HCT116 (cell line): ENCODE measurements around the gene RIN3. TPM values are rescaled to one million over a fixed set of nuclear protein-coding genes. Genes with fewer than 3 reads are reported as not detected.

ENCODE experiments used
- ATAC-seq: fragments of 200-7000 bp; cut with Tn5 transposase; 2 replicates; pipeline ENCODE4 v1.9.1; 2020; ENCODE audit warnings: mild to moderate bottlenecking, moderate library complexity
- BruUV-seq: library from RNA; stranded (reverse); fragments of 400-500 nt; replicated peaks from 2 replicates; lab custom pipeline; 2021; lab: Mats Ljungman, UMichigan
- CTCF ChIA-PET: fragments of 300-600 bp; sonication (Branson Sonifier 250); formaldehyde crosslinking; loops from one replicate; lab custom pipeline; 2021; ENCODE audit warnings: antibody characterized with exemption; lab: Charles Lee
- POLR2A ChIA-PET: fragments of 300-600, 350-600 bp; sonication (Branson Sonifier 250); formaldehyde crosslinking; loops from one replicate; lab custom pipeline; 2021; ENCODE audit warnings: antibody characterized with exemption; lab: Charles Lee
- RAD21 ChIA-PET, 2 experiments: fragments of 300-600 bp; sonication (Branson Sonifier 250); formaldehyde crosslinking; loops; one replicate each; lab custom pipeline; 2023; ENCODE audit warnings: low total read pairs in 2 of 2; ENCODE audit not compliant: uncharacterized antibody in 2 of 2, unreplicated experiment in 2 of 2, low non-redundant PET in 1 of 2; lab: Charles Lee
- DNase-seq: peaks from one replicate; pipeline ENCODE4 v3.0.0-alpha.2; 2010; ENCODE audit warnings: low read depth, low spot score
- H2AFZ ChIP-seq: fragments of 200-600 bp; shearing (Covaris generic), sonication (generic); 2 replicates; pipeline ENCODE4 v1.6.1; 2017; ENCODE audit warnings: low read depth, mixed run types, mixed read lengths, antibody characterized with exemption, low read length; ENCODE audit not compliant: poor library complexity, severe bottlenecking
- H3K27ac ChIP-seq: 2 replicates; pipeline ENCODE4 v1.5.1; 2012; ENCODE audit warnings: low read depth, low read length
- H3K27me3 ChIP-seq: fragments of 200-600 bp; sonication (generic); 2 replicates; pipeline ENCODE4 v1.6.1; 2016; ENCODE audit warnings: mixed run types, low read length, mixed read lengths; ENCODE audit not compliant: insufficient read depth
- H3K36me3 ChIP-seq, 2 experiments: fragments of 200-500 bp in 1 of 2; fragments of 200-600 bp in 1 of 2; sonication (Bioruptor generic) in 1 of 2; sonication (generic) in 1 of 2; 2 replicates each; pipeline versions ENCODE4 v1.5.1 to v1.6.1; 2014 to 2016; ENCODE audit warnings: low read length in 2 of 2, inconsistent platforms in 1 of 2, mixed read lengths in 1 of 2, mixed run types in 1 of 2; ENCODE audit not compliant: insufficient read depth in 2 of 2, control insufficient read depth in 1 of 2
- H3K4me1 ChIP-seq, 2 experiments: fragments of 200-600 bp in 1 of 2; sonication (generic) in 1 of 2; 2 replicates each; pipeline versions ENCODE4 v1.5.1 to v1.6.1; 2012 to 2017; ENCODE audit warnings: low read length in 2 of 2, inconsistent platforms in 1 of 2, mild to moderate bottlenecking in 1 of 2, mixed read lengths in 1 of 2, mixed run types in 1 of 2, moderate library complexity in 1 of 2; ENCODE audit not compliant: insufficient read depth in 2 of 2, control insufficient read depth in 1 of 2
- H3K4me2 ChIP-seq: fragments of 200-600 bp; sonication (generic); 2 replicates; pipeline ENCODE4 v1.6.1; 2017; ENCODE audit warnings: mixed run types, low read length, mixed read lengths
- H3K4me3 ChIP-seq, 2 experiments: fragments of 200-600 bp in 1 of 2; sonication (generic) in 1 of 2; replicated peaks in 1 of 2; 2 replicates each; pipeline ENCODE4 v1.5.1; 2011 to 2016; ENCODE audit warnings: low read length in 2 of 2, control low read depth in 1 of 2, low read depth in 1 of 2, mild to moderate bottlenecking in 1 of 2, mixed read lengths in 1 of 2, mixed run types in 1 of 2
- H3K79me2 ChIP-seq: fragments of 200-600 bp; sonication (generic); 2 replicates; pipeline ENCODE4 v1.6.1; 2017; ENCODE audit warnings: mild to moderate bottlenecking, mixed run types, low read length, moderate library complexity, mixed read lengths; ENCODE audit not compliant: insufficient read depth
- H3K9ac ChIP-seq: fragments of 200-600 bp; sonication (generic); 2 replicates; pipeline ENCODE4 v1.6.1; 2016; ENCODE audit warnings: low read length, mixed read lengths
- H3K9me2 ChIP-seq: fragments of 200-600 bp; sonication (generic), shearing (Covaris generic); 2 replicates; pipeline ENCODE4 v1.6.1; 2017; ENCODE audit warnings: mixed run types, mild to moderate bottlenecking, moderate library complexity; ENCODE audit not compliant: insufficient read depth
- H3K9me3 ChIP-seq, 2 experiments: fragments of 200-500 bp in 1 of 2; fragments of 200-600 bp in 1 of 2; sonication (Bioruptor generic) in 1 of 2; sonication (generic) in 1 of 2; 2 replicates each; pipeline ENCODE4 v1.6.1; 2014 to 2017; ENCODE audit warnings: low read length in 2 of 2, mixed read lengths in 2 of 2, inconsistent platforms in 1 of 2, low read depth in 1 of 2, mild to moderate bottlenecking in 1 of 2, mixed run types in 1 of 2, moderate library complexity in 1 of 2; ENCODE audit not compliant: control insufficient read depth in 1 of 2, insufficient read depth in 1 of 2
- H4K20me1 ChIP-seq: fragments of 200-600 bp; sonication (generic), shearing (Covaris generic); 2 replicates; pipeline ENCODE4 v1.6.1; 2017; ENCODE audit warnings: mixed run types, mild to moderate bottlenecking, moderate library complexity; ENCODE audit not compliant: insufficient read depth
- ELF1 ChIP-seq: IDR thresholded peaks from 2 replicates; pipeline ENCODE4 v1.6.1; 2012; ENCODE audit warnings: low read depth, borderline replicate concordance
- SIN3A ChIP-seq: IDR thresholded peaks from 2 replicates; pipeline ENCODE4 v1.6.1; 2012; ENCODE audit warnings: low read depth
- SRF ChIP-seq: IDR thresholded peaks from 2 replicates; pipeline ENCODE4 v1.6.1; 2012; ENCODE audit warnings: low read depth
- intact Hi-C: fragments of 100-400 bp; cut with micrococcal nuclease; formaldehyde crosslinking; loops from 2 replicates; pipeline ENCODE4 v1.10.0; 2022
- total RNA-seq: library from RNA; stranded (reverse); gene quantifications from one replicate; pipeline ENCODE4 v1.2.1, GENCODE V29; 2021; ENCODE audit not compliant: unreplicated experiment

RIN3 gene
- total RNA-seq, 1 experiment from 2014 or later: 22.2 TPM

DNA sequence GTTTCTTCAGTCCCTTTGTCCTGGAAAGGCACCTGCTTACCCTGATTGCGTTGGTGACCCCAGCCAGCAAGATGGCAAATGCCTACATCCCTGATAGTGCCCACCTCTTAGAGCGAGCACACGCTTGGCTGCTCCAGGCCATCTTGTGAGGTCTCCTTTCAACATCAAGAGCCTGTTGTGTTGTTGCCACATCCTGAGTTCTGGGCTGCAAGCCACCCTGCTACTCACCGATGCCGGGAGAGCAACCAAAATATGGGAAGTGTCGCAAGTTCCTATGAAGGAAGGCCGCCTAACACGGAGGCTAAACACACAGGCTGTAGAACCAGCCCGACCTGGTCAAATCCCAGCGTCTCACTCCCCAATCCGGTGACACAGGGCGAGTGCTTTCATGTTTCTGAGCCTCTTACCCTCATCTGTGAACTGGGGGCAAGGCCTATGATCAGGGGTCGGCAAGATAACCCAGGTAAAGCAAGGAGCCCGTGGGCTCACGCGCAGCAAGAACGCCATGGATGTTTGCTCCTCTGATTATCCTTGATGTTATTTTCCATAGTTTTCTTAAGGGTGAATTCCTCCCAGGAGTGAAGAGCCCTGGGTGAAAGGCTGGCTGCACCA, 136.5 kb downstream of the RIN3 start:
- Histone ChIP-seq H3K27me3 (no peaks in the 10 kb centered on the region), H3K9me2 (no peaks in the 10 kb centered on the region), H3K36me3 (no peaks in the 10 kb centered on the region), H3K4me2 (no peak overlapping the region), H3K9ac (no peak overlapping the region), H3K4me3 (no peak overlapping the region)
- no TSS peak for BruUV-seq
- CTCF ChIA-PET: no interaction called here
- intact Hi-C loops: no loop called here
- RAD21 ChIA-PET: no interaction called here
- TF ChIP-seq ELF1: no peak
- TF ChIP-seq SIN3A: no peak
- TF ChIP-seq, all 23 proteins: peak for 0
- Histone ChIP-seq H4K20me1 (no peaks in the 10 kb centered on the region), H2AFZ (no peak overlapping the region), H3K9me3 (peaks cover 0 to 4% of the 10 kb centered on the region in 2 experiments; a peak in 1 of 4 replicates), H3K27ac (no peak overlapping the region), H3K79me2 (no peaks in the 10 kb centered on the region), H3K4me1 (peaks cover 0 to 2% of the 10 kb centered on the region in 2 experiments; a peak in 1 of 4 replicates)
- DNase-seq: no peak
- ATAC-seq: no peak
- POLR2A ChIA-PET: no interaction called here

DNA sequence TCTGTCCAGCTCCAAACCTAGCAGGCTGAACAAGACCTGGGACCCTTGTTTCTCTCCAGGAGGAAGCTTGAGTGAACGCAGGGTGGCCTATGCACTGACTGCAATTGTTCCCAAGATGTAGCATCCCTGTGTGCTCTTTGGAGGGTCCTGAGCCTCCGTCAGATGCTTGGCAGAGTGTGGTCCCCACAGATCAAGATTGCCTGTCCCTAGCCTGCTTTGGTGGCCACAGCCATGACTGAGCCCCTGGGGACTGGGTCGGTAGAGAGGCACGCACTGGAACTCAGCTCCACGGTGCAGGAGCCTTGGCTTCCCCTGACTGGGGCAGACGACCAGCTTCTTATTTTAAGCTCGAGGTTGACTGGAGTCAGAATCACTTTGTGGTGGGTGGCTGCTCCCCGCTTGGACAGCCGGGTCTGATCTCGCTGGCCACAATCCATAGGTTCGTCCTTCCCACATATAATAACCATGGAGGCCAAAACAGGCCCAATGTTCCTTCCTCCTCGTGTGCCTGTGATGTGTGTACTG, 137.1 kb downstream of the RIN3 start:
- BruUV-seq: no TSS peak
- no peak for ATAC-seq

More for the DNA sequence above, 137.1 kb downstream of the RIN3 start:
- Histone ChIP-seq H3K36me3 (no peaks in the 10 kb centered on the region), H3K4me3 (no peak overlapping the region), H3K9me2 (no peaks in the 10 kb centered on the region), H4K20me1 (no peaks in the 10 kb centered on the region), H2AFZ (no peak overlapping the region), H3K9me3 (no peaks in the 10 kb centered on the region), H3K4me2 (no peak overlapping the region), H3K9ac (no peak overlapping the region), H3K4me1 (no peaks in the 10 kb centered on the region), H3K79me2 (no peaks in the 10 kb centered on the region), H3K27ac (no peak overlapping the region), H3K27me3 (no peaks in the 10 kb centered on the region)
- no peak for TF ChIP-seq SRF
- ChIA-PET CTCF (no interaction called here), RAD21 (no interaction called here), POLR2A (no interaction called here)
- DNase-seq: no peak
- intact Hi-C loops: no loop called here
